Pancreas (tissue), 10 donors: ENCODE results near the gene GNAS. TPM values are rescaled to one million over a fixed set of nuclear protein-coding genes. Genes with fewer than 3 reads are reported as not detected.

Source experiments
- ATAC-seq, 4 donors: fragments of 200-7000 bp; cut with Tn5 transposase; one replicate each; pipeline versions ENCODE4 v1.8.0 to v1.9.1; 2020; ENCODE audit warnings: mild to moderate bottlenecking in 4 of 4, moderate library complexity in 4 of 4
- DNase-seq, 6 donors: peaks; one replicate each; pipeline ENCODE4 v3.0.0-alpha.2; 2020
- FAIRE-seq: peaks from 2 replicates; lab custom pipeline; 2012; peaks lifted over from hg19 to GRCh38; lab: Jason Lieb, UNC
- H3K27ac ChIP-seq, 4 donors: fragments of 200-600 bp; sonication (generic); 1 replicate in 3 of 4; 2 replicates in 1 of 4; pipeline versions ENCODE4 v1.5.0 to v1.8.0; 2020
- H3K27me3 ChIP-seq, 4 donors: fragments of 200-600 bp; one replicate each; pipeline ENCODE4 v1.8.0; 2021
- H3K36me3 ChIP-seq, 3 donors: fragments of 200-600 bp; sonication (generic) in 1 of 3; one replicate each; pipeline versions ENCODE4 v1.5.0 to v1.8.0; 2020 to 2021
- H3K4me1 ChIP-seq, 3 donors: fragments of 200-600 bp; one replicate each; pipeline ENCODE4 v1.8.0; 2021
- H3K4me3 ChIP-seq, 4 donors: fragments of 200-600 bp; sonication (generic) in 2 of 4; one replicate each; pipeline versions ENCODE4 v1.5.0 to v1.8.0; 2020 to 2021
- H3K9me3 ChIP-seq, 4 donors: fragments of 200-600 bp; one replicate each; pipeline ENCODE4 v1.8.0; 2021
- WGBS, 2 donors: extraction: QIAGEN DNeasy Blood & Tissue Kit; methylation state at CpG; one replicate each; pipeline ENCODE4 v1.1.7; 2013; 5-methylcytosine and 5-hydroxymethylcytosine counted together
- intact Hi-C, 3 donors: fragments of 100-400 bp; cut with DNase I; formaldehyde crosslinking; loops; one replicate each; pipeline versions ENCODE4 v1.11.1 to v1.14.2; 2022
- polyA plus RNA-seq, 2 donors: library from polyadenylated mRNA; stranded (reverse); fragments of 200-250 nt; gene quantifications; one replicate each; pipeline ENCODE4 v1.2.3, GENCODE V29; 2013
- total RNA-seq, 6 donors: library from RNA; stranded (reverse); fragmentation: NEBNext Ultra II Directional in 4 of 6; extraction: Animal tissue kit (Norgen Biotek cat#: 25700) in 4 of 6; gene quantifications; one replicate each; pipeline versions ENCODE4 v1.2.1 to v1.2.4, GENCODE V29; 2021 to 2023
- TF ChIP-seq, protein P1 (sequence below), 4 donors: fragments of 200-600 bp; sonication (generic) in 3 of 4; IDR thresholded peaks; one replicate each; pipeline versions ENCODE4 v1.5.0 to v1.8.0; 2021; ENCODE audit warnings: antibody characterized with exemption in 4 of 4
- donor health status: healthy with polysubstance abuse.
- donor health status: DM: no; HTN: no; CAD: no; lungs with moderate emphysema.
- donor health status: DM: no; HTN: no; CAD: no.
- donor health status: control.
- donor health status: control.
- donor health status: Bipolar disorder and iron deficiency.
- donor health status: DM: yes; HTN: yes; CAD: no.
- donor health status: DM: no; HTN: no; CAD: no.
- donor health status: DM: no; HTN: no; CAD: no.
- donor health status: DM: yes; HTN: yes; CAD: no.

Gene GNAS
- total and polyA plus RNA-seq, 8 donors, result 349 to 2,220 (median 627) TPM

DNA sequence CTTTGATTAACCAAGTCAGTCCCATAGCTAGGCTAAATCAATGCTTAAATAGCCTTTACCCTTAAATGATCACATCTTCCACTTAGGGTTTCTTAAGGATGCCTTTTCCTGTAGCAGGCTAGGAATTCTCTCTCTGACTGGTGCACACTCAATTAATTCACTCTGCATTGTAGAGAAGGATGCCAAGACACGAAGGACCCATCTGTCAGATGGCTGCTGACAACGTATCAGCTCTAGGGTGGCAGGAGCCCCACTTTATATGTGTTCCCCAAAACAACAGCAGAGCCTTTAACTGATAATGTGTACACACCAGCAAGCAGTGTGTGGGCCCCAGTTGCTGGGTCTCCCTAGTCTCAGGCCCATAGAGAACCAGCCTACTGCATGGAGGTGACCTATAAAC, 13.3 kb downstream of the GNAS start:
- Histone ChIP-seq H3K27me3 (peaks cover 0 to 3% (median 0%) of the 10 kb centered on the region in 4 donors), H3K4me1 (no peaks in the 10 kb centered on the region), H3K27ac (no peak overlapping the region), H3K4me3 (no peak overlapping the region), H3K36me3 (no peaks in the 10 kb centered on the region), H3K9me3 (no peaks in the 10 kb centered on the region)
- WGBS, 2 donors, result 80 to 91% methylated on average over 2 of the region's 2 CpGs
- TF ChIP-seq, protein P1, sequence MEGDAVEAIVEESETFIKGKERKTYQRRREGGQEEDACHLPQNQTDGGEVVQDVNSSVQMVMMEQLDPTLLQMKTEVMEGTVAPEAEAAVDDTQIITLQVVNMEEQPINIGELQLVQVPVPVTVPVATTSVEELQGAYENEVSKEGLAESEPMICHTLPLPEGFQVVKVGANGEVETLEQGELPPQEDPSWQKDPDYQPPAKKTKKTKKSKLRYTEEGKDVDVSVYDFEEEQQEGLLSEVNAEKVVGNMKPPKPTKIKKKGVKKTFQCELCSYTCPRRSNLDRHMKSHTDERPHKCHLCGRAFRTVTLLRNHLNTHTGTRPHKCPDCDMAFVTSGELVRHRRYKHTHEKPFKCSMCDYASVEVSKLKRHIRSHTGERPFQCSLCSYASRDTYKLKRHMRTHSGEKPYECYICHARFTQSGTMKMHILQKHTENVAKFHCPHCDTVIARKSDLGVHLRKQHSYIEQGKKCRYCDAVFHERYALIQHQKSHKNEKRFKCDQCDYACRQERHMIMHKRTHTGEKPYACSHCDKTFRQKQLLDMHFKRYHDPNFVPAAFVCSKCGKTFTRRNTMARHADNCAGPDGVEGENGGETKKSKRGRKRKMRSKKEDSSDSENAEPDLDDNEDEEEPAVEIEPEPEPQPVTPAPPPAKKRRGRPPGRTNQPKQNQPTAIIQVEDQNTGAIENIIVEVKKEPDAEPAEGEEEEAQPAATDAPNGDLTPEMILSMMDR (IDR thresholded peaks at IDR 0.05), result no peak
- intact Hi-C loops, result no loop called here
- FAIRE-seq (no peak), ATAC-seq (no peak), DNase-seq (no peak)

DNA sequence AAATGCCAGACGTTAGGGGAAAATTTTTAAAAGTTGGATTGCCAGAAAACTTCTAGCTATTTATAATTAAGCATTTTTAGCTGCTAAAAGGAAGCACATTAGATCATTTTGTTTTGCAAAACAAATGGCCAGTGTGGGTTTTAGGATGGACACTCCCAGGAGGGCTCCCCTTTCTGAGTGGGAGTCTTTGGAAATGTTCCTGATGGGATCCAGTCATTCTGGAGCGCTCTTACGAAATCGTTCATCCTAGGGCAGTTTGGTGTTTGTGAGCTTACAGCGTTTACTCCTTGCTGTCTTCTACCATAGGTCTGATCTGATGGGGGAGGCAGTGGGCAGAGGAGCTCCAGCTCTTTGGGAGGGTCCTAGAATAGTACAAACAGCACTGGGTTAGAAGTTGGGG, 14.7 kb downstream of the GNAS start:
- Histone ChIP-seq H3K4me1 (no peaks in the 10 kb centered on the region), H3K27ac (no peak overlapping the region), H3K36me3 (no peaks in the 10 kb centered on the region), H3K4me3 (no peak overlapping the region), H3K9me3 (no peaks in the 10 kb centered on the region), H3K27me3 (no peaks in the 10 kb centered on the region)
- FAIRE-seq (no peak), ATAC-seq (no peak), DNase-seq (no peak)
- TF ChIP-seq, protein P1 (IDR thresholded peaks at IDR 0.05), result no peak
- intact Hi-C loops, result no loop called here
- 71% methylated on average over 5 of the region's 5 CpGs for WGBS, 2 donors

DNA sequence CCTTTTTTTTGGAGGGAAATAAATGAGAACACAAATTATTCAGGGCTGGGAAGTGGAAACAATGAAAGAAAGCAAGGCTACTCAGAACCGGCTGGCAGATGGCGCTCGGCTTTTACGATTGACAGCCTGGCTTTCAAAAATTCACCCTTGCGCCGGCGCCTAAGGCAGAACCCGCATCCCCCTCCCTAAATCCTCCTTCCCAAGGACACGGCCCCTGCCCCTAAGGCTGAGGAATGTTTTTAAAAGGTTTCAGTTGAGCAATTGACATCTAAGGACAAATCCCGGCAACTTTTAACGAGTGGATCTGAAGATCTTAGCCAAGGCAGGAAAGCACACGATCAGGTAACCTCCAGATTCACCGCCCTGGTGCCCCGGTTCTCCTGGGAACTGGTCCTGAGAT, 16.3 kb downstream of the GNAS start:
- intact Hi-C loops, result no loop called here
- no peak for FAIRE-seq
- H3K36me3 ChIP-seq, result no peaks in the 10 kb centered on the region
- no peak for ATAC-seq
- H3K9me3 ChIP-seq, result no peaks in the 10 kb centered on the region
- no peaks in the 10 kb centered on the region for H3K4me1 ChIP-seq
- 59 to 64% methylated on average over 14 of the region's 14 CpGs for WGBS, 2 donors
- H3K27me3 ChIP-seq, result no peaks in the 10 kb centered on the region
- H3K4me3 ChIP-seq, result no peak overlapping the region
- TF ChIP-seq, protein P1 (IDR thresholded peaks at IDR 0.05), result no peak
- no peak overlapping the region for H3K27ac ChIP-seq
- DNase-seq, result no peak

DNA sequence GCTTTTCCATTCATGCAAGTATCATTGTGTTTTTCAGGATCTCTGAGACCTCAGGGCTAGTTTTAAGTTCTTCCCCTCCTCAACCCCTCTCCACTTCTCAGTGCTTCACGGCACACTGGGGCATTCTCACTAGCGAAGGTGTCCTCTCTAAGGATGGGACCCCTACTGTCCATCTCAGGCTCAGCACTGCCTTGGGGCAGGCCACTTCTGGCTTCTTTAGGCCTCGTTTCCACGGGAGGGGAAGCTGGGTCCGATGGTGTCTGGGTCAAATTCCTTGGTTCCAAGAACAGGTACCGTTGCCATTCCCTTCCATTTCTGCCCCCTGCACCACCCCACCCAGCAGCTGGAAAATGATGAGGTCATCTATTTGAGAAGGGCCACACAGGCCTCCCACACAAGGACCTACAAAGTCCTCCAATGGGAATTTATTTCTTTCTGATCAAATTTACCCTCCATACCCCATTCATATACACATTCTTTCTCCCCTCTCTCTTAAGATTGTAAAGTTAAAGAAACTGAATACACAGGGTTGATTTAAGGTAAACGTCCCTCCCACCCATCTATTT, 17.2 kb downstream of the GNAS start:
- H3K9me3 ChIP-seq, result no peaks in the 10 kb centered on the region
- intact Hi-C loops, result loop anchor here in 2 of 3 donors (5.0 to 10.0 kb wide), 2 partner anchors 353 to 355 kb away; no protein-coding TSS in a partner anchor
- no peak overlapping the region for H3K27ac ChIP-seq
- TF ChIP-seq, protein P1 (IDR thresholded peaks at IDR 0.05), result no peak
- no peaks in the 10 kb centered on the region for H3K4me1 ChIP-seq
- no peaks in the 10 kb centered on the region for H3K36me3 ChIP-seq
- 62 to 77% methylated on average over 7 of the region's 7 CpGs for WGBS, 2 donors
- no peak for DNase-seq
- H3K4me3 ChIP-seq, result no peak overlapping the region
- no peak for FAIRE-seq
- H3K27me3 ChIP-seq, result no peaks in the 10 kb centered on the region
- ATAC-seq, result no peak

DNA sequence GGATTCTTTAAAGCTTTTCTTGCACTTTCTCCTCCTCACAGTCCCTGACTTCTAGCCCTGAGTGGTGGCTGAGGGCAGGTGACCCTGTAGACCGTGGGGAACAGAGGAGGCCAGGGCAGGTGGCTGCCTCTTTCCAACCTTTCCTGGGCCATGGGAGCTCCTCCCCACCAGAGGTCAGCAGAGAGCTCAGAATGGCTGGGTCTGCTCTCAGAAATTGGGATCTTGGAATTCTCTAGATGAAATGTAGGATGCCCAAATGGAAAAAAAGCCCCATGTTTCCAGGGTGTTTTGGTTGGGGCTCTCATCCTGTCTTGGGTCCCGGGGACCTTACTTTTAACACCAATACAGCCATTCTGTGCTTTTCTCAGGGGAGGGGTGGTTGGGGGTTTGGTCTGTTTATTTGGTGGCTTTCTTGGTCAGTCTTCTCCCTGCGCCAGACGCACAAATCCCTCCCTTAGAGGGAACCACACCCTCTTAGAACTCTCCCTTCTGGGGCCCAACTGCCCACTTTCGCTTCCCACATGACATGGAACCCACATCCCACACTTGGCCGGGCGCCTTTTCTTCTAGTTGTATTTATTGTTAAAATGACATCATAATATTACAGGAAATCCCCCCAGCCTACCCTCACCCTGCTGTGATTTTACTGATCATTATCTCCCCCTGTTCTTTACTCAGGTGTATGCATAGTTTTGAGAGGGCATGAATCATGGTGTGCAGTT, 17.9 kb downstream of the GNAS start:
- FAIRE-seq (no peak), DNase-seq (peak; percentile 69 to 87 (median 80))

More for the DNA sequence above, 17.9 kb downstream of the GNAS start:
- ATAC-seq, result peak; percentile 95 to 99 (median 97)
- Histone ChIP-seq H3K27me3 (no peaks in the 10 kb centered on the region), H3K9me3 (no peaks in the 10 kb centered on the region), H3K4me1 (no peaks in the 10 kb centered on the region), H3K27ac (no peak overlapping the region), H3K4me3 (no peak overlapping the region), H3K36me3 (no peaks in the 10 kb centered on the region)
- TF ChIP-seq, protein P1 (IDR thresholded peaks at IDR 0.05), result peak; percentile 65 to 89 (median 84)
- 50 to 52% methylated on average over 7 of the region's 7 CpGs for WGBS, 2 donors
- intact Hi-C loops, result loop anchor here in 2 of 3 donors (5.0 to 10.0 kb wide), 2 partner anchors 352 to 354 kb away; no protein-coding TSS in a partner anchor
